G401.6 (cell line): ENCODE results near the gene C1QTNF8.

Experiments
- FAIRE-seq: peaks from 2 replicates; lab custom pipeline; 2012; peaks lifted over from hg19 to GRCh38; lab: Jason Lieb, UNC

The C1QTNF8 gene

DNA sequence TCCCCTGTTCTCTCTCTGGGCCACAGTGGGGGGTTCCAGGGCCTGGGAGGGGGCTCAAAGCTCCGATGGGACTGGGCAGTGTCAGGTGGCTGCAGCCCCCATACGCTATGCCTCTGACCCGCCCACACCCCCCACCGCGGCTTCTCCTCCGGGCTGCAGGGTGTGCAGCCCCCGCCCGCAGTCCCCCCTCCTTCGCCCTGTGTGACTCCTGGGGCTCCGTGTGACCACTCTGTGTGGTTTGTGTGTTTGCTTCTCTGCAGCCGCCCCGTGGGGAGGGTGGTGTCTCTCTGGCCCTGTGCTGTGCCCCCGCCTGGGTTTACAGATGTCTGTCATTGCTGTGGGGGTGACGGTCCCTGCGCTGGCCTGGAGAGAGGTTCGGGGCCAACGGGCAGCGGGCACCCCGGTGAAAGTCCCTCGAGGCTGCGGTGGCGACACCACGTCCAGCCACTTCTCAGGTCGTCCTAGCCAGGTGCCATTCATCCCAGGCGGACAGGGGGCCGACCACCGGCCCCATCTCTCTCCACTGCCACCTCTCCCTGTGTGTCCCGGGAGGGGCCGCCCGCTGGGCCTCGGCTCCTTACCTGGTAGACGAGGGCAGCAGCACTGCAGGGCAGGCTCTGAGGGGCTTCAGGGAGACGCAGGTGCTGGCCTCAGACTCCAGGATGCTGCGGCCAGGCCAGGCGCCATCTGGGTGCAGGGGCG is 18.0 kb downstream of the C1QTNF8 start:
- no peak for FAIRE-seq

DNA sequence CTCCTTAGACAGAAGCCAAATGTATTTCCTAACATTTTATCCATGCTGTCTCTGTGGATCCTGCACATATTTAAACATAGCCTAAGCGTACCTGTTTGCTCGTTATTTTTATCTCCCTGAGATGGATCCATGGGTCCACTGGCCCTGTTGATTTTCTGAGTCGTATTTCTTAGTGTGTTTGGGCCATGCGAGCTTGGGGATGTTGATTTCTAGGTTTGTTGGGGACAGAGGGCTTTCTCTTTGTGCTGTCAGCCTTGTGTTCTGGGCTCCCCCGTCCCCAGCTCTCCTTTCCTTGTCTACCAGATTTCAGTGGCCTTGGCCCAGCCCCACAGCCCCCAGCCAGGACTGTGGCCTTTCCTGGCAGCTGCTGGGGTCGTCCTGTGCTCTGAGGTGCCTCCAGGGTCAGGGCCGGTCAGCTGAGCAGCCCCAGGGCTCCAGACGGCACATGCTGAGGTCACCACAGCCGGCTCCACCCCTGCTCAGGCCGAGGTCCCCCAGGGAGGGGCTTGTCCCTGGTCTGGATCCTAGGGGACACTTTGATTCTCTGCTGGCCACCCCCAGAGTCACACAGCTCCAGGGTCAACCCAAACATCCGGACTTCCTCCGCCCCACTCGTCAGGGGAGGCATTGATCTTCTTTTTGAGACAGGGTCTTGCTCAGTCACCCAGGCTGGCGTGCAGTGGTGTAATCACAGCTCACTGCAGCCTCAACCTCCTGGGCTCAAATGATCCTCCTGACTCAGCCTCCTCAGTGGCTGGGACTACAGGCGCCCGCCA is 19.1 kb downstream of the C1QTNF8 start:
- no peak for FAIRE-seq

DNA sequence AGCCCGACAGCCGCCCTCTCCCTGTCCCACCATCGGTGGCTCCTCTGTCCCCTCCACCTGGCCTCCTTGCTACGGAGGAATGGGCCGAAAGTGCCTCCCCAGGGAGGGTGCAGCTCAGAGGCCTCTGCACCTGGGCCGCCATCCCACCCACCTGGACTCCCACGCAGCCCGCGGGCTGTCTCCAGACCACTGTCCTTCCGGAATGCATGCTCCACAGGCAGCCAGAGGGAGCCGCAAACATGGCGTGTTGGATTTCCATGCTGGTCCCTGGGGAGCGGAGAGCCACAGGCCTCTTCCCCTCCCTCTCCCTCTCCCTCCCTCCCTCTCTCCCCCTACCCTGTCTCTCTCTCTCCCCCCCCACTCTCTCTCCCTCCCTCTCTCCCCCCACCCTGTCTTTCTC is 20.5 kb downstream of the C1QTNF8 start:
- no peak for FAIRE-seq

DNA sequence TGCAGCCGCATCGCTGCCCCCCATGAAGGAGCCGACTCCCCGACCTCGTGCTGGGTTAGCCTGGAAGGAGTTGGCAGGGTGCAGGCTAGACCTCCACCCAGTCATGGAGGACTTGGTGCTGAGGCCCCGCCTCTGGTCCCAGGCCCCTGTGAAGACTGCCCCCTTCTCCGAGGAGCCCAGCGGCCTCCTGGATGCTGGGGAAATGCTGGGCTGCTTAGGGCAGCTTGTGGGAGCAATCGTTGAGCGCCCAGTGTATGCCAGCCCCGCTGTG is 21.7 kb downstream of the C1QTNF8 start:
- FAIRE-seq = no peak

DNA sequence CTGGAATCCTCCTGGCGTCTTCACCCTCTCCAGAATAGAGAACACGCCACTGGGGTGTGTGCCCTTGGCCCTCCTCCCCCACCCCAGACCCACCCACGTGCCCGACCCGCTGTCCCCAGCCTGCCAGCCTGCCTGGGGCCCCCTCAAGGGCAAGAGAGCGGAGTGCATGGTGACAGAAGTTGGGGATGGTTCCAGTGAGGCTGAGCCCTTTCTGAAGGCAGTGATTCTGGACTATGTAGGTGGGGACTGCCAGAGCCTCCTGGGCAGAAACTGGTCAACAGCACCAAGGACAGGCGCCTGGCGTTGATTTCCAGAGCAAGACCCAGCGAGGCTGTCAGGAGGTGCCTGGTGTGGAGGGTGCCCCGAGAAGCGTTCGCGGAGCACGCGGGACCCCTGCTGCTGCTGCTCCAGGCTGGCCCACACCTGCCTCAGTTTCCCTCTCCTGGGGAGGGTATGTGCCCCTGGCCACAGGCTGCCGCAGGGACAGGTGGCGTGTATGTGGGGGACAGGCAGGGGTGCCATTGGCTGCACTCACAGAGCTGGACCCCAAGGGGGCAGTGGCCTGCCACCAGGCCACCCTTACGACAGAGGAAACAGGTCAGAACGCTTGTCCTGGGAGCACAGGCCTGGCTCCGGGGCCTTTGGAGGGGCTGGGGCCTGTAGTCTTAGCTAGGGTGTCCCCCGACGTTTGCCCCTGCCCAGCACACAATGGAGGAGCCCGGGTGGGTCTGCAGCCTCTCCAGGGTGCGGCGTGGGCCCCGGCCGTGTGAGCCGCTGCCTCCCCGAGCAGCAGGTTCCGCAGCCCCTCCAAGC is 22.3 kb downstream of the C1QTNF8 start:
- no peak for FAIRE-seq

- no peak for FAIRE-seq
Observed at GRCh38 chr16:1073262-1073558, 22.8 kb downstream of the C1QTNF8 start.

GRCh38 chr16:1072526-1073261 is 23.4 kb downstream of the C1QTNF8 start, which contains the start of gene SSTR5:
Gene SSTR5, plus strand, starts transcription at chr16:1072747. Its CDS starts 6,122 bp downstream, at chr16:1078869.
- no peak for FAIRE-seq

DNA sequence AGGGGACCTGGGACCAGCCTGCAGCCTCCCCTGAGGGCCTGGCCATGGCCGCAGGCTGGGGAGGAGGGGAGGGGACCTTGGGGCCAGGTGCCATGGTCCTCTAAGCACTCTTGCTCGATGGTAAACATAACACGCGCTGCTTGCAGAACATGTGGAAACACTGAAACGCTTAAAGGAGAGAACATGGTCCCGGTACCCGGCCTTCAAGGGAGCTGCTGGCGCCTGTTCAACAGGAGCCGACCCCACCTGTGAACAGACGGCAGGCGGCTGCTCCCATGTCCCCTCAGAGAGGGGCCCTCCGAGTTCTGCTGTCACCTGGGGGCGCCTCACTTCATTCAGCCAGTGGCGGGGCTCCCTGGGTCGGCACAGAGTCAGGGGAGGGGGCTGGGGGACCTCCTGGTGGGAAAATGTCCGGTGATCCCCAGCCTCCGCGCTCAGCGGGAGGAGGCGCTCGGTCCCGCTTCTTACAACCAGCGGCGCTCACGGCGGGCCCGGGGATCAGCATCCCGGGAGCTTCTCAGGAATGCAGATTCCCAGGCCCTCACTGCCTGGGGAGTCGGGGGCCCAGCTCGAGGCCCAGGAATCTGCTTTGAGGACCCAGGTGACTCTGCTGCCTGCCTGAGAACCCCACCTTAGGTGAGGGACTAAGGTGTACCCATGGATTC is 24.4 kb downstream of the C1QTNF8 start:
- FAIRE-seq = no peak

- no peak for FAIRE-seq
Observed at GRCh38 chr16:1070864-1071408, 25.1 kb downstream of the C1QTNF8 start.

- no peak for FAIRE-seq
Observed at GRCh38 chr16:1070084-1070863, 25.8 kb downstream of the C1QTNF8 start.

- no peak for FAIRE-seq
Observed at GRCh38 chr16:1069154-1069553, 26.9 kb downstream of the C1QTNF8 start.

DNA sequence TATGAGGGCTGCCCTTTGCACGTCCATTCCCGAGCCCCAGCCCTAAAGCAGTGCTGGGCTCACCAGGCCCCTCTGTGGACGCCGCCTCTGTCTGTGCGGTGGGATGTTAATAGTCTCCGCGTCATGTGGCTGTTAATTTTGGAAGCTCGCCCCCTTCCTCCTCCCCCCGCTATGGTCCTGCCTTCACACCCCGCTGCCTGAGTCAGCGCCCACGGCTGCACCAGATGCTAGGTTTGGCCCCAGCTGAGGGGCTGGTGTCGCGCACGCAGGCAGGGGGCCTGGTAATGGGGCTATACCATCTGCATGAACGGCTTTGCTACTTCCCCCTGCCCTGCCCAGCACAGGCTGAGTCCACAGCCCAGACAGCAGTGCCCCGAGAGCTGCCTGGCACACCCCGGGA is 27.6 kb downstream of the C1QTNF8 start:
- no peak for FAIRE-seq

DNA sequence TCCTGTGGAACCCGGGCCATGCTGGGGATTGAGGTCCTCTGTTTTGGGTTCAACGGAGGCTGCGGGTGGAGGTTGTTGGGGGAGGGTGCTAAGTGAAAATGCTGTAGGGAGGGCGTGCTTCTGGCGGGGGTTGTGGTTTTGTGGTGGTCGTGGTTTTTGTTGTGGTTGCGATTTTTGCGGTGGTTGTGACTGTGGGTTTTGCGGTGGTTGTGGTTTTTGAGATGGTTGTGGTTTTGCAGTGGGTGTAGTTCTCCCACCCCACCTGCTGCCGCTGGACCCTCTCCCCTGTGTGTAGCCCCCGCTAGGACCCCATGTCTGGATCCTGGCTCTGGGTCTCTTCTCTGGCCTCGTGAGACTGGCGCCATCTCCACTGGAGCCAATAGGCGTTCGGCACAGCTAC is 28.4 kb downstream of the C1QTNF8 start:
- no peak for FAIRE-seq

DNA sequence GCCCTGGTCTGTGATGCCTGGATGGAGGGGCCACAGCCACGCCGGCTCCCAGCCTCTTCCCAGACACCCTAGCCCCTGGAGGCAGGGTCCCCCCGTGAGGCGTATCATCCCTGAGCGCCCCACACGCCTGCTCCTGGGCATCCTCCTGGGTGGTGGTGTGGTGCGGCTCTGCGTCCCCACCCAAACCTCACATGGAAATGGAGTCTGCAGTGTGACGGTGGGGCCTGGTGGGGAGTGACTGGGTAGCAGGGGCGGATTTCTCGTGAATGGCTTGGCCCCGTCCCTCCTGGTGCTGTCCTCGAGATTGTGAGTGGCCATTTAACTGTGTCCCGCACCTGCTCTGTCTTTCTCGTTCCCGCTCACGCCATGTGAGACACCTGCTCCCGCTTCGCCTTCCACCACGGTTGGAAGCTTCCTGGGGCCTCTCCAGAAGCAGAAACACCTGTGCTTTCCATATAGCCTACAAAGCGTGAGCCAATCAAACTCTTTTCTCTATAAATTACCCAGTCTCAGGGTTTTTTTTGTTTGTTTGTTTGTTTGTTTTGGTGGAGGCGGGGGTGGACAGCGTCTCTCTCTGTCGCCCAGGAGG is 29.4 kb downstream of the C1QTNF8 start:
- FAIRE-seq = no peak

- FAIRE-seq = no peak
Observed at GRCh38 chr16:1065469-1066128, 30.4 kb downstream of the C1QTNF8 start.

DNA sequence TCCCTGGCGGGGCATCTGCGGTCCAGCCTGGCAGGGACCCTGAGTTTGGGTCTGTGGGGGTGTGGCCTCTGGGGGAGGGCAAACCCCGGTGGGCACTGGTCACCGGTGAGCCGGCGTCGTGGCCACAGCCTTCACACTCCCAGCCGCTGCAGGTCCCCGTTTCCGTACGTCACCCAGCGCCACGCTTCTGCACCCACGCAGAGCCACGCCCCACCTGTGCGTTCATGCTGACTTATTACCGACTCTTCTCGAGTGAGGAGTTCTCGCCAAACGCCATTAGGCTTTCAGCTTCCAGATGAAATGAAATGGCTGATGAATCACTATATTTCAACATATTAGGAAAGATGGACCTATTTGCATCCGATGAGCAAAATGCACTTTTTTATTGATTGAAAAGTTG is 32.3 kb downstream of the C1QTNF8 start:
- no peak for FAIRE-seq

DNA sequence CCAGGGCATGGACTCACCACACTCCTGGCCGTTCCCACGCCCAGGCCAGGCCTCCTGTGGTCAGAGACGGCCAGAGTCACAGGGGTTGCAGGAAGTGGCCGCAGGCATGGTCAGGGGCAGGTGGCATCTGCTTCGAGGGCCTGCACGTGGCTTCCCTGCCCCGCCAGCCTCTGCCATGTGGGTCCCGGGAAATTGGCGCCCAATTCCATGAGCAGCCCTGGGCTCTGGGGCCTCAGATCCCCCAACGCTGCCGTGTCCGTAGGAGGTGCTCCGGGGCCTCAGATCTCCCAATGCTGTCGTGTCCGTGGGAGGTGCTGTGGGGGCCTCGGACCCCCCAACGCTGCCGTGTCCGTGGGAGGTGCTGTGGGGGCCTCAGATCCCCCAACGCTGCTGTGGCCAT is 33.1 kb downstream of the C1QTNF8 start:
- no peak for FAIRE-seq

DNA sequence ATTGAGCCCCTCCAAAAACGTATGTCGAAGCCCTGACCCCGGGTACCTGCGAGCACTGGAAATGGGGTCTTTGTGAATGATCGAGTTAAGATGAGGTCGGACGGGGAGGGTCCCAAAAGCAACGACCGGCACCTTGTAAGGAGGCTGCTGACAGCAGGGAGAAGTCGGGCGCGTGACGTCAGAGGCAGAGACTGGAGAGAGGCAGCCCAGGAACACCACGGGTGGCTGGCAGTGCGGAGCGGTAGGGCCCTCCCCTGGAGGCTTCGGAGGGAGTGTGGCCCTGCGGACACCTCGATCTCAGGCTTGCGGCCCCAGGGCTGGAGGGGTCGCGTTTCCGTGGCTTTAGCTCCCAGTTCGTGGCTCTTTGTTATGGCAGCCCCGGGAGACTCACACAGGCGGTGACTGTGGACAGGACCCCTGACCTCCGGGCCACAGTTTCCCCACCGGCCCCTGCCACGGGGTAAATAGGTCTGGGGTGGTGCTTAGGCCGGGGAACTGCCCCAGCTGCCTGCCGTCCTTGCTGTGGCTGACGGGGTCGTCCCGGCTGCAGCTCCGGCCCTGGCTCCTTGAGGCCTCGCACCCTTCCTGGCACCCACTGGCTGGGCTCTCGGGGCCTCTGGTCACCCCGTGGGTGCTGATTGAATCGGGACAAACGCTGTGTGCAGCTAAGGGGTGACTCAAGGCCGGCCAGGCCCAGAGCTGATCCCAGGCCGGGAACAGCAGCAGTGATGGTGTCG is 34.1 kb downstream of the C1QTNF8 start:
- no peak for FAIRE-seq
